ENCODE measurements around the gene ATP8A2.
"Not testable (repeated sequence)": the region's sequence is repeated elsewhere in the genome, so short reads cannot be mapped to it uniquely, and the experiment has no call there.

The ATP8A2 gene

DNA sequence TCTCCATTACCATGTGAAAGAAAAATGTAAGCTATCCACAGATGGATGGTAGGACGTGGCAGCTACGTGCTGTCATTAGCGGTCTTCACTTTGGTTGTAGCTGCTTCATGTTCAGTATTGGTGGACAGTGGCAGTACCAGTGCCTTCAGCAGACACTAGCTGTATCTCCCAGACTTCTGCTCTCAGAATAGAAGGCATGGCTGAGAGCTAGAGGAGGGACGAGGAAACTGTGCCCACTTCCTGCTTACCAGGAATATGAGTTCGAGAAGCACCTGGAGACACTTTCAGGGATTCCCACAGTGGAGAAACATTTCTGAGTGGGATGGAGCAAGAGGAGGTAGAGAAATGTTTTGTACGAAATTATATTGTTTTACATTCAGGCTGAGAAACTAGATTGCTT lies 686.9 kb downstream of the ATP8A2 start:
- no peak for FAIRE-seq

DNA sequence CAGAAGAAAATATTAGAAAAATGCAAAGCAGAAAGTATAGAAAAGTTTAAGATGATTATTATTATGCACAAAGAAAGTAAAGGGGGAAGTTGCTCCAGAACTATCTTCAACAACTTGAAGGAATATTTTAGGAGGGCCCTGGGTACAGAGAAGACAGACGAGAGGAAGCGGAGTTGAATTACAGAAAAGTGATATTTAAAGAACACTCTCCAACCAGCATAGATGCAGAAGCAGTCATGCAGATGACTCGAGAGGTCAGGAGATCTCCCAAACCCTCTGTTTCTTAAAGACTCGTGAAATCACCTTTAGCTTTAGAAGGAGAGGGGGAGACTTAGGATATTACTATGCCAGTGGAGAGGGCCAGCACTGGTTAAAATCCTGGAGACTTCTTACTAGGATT lies 688.6 kb downstream of the ATP8A2 start:
- no peak for FAIRE-seq

DNA sequence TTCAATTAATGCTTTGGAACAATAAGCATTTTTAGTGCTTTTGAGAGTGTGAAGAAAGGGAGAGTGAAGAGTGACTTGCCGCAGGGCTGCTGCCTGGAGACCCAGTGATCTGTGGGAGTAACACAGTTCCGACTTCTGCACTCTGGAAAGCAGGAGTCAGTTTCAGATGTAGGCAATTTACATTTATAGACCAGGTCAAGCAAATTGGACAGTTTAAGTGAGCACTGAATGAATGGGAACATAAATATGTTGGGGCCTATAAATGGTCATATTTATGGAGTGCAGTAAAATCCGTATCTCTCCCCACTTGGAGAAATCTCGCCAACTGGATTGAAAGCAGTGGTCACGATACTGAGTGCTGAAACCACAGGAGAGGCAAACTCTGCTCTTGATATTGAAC lies 689.5 kb downstream of the ATP8A2 start:
- no peak for FAIRE-seq

DNA sequence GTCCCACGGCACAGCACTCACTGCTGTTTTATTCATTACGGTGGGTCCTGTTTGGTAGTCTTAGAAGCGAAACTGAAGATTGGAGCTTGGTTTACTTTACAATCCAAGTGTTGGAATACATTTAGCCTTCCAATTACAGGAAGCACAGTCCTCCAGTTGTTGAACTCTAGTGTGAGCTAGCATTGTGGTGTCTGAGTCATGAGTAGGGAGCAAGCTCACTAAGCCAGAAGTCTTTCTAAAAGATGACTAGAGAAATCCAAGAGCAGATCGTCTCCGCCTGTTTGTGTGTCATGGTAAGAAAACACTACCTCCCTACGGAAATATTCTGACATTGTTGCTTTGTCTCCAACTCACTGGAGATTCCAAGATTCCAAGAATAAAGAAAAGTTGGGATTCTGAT lies 690.2 kb downstream of the ATP8A2 start:
- no peak for FAIRE-seq

DNA sequence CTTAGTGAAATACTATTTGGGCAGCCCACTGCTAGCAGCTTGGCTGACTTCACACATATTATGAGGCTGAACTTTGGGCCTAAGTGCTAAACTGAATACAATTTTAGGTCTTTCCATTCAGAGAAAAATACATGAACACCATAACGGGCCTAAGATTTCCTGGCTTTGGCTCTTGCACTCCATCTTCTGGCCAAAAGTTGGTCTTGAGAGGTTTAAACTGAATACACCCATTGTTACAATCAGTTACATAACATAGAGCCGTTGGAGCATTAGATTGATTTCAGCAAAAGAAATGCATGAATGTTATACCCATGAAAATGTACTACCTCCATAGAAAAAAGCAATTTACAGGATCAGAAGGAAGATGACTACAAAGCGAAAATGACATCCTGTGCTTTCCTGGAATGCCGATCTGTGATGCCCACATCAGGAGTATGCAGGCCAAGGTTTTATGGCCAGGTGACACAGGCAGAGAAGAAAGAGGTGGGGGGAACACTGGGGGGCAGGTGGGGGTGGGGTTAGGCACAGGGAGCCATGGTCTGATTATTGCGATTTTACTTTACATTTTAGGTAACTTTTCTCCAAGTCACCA lies 691.2 kb downstream of the ATP8A2 start:
- no peak for FAIRE-seq

DNA sequence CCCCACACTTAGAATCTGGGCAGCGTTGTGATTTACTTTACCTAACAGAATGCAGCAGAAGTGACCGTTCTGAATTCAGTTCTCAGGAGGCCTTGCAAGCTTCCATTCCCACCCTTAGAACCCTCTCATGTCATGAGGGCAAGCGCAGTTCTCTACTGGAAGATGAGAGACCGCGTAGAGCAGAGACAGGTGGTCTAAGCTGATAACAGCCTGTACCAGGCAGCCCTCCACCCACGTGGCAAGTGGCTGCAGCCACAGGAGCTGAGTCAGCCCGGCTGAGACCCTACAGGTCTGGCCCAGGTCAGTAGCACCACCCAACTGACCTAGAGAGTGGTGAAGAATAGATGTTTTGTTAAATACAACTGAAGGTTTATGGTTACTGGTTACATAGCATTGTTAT lies 694.7 kb downstream of the ATP8A2 start:
- not testable (repeated sequence) for FAIRE-seq

DNA sequence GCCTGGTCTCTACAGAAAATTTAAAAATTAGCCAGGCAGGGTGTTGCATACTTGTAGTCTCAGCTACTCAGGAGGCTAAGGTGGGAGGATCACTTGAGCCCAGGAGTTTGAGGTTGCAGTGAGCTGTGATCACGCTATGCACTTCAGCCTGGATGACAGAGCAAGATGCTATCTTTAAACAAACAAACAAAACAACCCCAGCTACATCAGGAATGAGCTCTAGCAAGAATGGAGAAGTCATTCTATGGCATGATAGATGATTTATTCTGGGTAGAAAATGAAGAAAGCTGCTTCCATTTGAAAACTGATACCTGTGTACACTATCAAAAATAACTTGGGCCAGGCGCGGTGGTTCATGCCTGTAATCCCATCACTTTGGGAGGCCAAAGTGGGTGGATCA lies 695.8 kb downstream of the ATP8A2 start:
- FAIRE-seq: no peak

DNA sequence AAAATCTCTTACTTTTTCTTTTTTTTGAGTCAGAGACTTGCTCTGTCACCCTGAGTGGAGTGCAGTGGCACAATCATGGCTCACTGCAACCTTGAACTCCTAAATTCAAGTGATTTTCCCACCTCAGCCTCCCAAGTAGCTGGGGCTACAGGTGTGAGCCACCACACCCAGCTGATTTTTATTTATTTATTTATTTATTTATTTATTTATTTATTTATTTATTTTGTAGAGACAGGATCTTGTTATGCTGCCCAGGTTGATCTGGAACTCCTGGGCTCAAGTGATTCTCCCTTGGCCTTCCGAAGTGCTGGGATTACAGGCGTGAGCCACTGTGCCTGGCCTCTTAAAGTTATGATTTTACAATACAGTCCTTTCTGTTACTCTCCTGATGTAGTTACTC lies 696.6 kb downstream of the ATP8A2 start:
- not testable (repeated sequence) for FAIRE-seq

DNA sequence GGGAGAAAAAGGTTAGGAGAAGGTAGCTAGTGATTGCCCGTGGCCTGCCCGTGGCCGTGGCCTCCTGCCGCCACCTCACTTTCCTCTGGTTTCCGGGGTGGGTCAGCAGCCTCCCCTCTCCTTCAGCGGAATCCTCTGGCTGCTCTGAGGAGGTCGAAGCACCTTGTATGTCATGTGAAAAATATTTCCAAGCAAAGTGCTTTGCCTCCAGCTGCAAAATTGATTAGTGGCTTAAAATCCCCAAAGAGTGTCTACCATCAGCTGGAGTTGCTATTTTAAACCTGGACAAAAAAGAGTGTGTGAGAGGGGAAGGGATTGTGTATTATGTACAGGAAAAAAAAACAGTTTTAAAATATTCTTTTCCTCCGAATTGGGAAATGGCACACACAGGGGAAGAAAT lies 697.9 kb downstream of the ATP8A2 start:
- FAIRE-seq: not testable (repeated sequence)

DNA sequence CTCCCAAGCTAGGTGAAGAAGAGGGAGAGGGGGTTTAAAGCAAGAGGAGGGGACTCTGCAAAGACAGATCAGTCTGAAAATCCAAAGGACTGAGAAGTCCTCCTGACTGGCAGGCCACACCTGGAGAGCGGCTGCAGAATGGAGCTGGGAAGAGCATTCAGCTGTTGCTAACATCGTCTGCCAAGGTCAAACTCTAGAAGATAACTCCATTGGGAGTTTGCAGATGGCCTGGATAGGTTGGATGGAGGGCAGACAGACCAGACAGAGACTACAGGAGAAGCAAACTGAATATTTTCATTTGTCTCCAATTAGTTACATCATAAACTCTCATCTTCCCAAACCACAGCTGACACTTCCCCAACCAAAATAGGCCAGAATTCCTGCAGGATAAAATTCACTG lies 699.9 kb downstream of the ATP8A2 start:
- FAIRE-seq: no peak

DNA sequence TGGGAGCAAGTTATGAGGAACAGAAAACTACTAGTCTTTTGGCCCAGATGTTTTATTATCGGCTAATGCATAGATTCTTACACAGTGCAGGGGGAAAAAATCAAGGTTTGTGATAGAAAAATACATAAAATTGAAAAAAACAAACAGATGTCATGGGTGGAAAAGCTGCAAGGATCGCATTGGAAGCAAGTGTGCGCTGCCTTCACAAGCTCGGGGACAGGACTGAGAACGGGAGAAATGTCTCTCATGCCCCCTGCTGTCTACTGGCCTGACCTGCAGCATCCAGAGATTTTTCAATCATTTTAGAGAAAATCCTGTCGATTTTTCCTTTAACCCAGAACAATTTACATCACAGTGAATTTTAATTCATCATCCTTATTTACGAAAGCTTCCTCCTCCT lies 700.6 kb downstream of the ATP8A2 start:
- peak; percentile 98 for FAIRE-seq

DNA sequence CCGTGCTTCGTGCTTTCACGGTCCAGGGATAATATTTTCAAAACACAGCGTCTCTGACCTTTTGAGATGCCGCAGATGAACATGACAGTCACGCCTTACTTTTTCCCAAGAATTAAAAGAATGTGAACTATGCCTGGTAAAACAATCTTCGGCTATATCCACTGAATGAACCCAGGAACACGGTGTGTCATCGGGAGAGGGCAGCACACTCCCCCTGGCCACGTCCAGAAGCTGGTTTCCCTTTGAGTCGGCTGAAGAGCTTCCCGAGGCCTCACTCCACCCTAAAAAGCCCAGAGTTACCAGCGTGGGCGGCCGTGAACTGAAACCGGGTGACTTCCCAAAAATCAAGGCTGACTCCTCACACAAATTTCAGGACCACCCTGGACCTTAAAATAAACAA lies 702.9 kb downstream of the ATP8A2 start:
- FAIRE-seq: no peak

Data from G401.6 (cell line).